Measurements from ENCODE around the gene EHMT2.

DNA sequence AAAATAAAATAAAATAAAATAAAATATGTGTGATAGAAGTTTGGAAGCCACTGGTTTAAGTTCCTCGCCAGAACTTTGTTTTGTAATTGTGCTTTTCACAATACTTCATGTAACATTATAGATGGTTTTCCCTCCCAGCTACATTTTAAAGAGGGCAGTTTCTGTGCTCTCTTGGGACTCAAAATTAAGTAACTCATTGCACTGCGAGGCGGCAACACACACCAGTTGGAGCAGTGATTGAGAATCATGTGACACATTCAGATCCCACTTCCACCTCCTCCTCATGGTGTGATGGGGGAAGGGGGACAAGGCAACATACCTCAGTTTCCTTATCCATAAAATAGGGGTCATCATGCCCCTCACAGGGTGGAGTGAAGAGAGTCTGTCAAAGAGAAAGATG is 37.5 kb upstream of the EHMT2 start:
- TF ChIP-seq CTCF (IDR thresholded peaks at IDR 0.05; ENCODE audit: borderline replicate concordance, extremely low read depth, low read length, poor library complexity, severe bottlenecking) (no peak), EZH2 (IDR thresholded peaks at IDR 0.05; ENCODE audit: borderline replicate concordance, low read depth, low read length, severe bottlenecking) (no peak)
